H1 (cell line): Measurements from ENCODE around the gene IGFALS. TPM values are rescaled to one million over a fixed set of nuclear protein-coding genes. Genes with fewer than 3 reads are reported as not detected.
A peak's percentile ranks its signal among the peaks of the same experiment; 100 is the strongest.

ENCODE experiments used
- ATF3 ChIP-seq: IDR thresholded peaks from 2 replicates; pipeline ENCODE4 v1.6.1; 2011; ENCODE audit warnings: low read depth, mild to moderate bottlenecking, low read length; ENCODE audit not compliant: insufficient read depth
- BACH1 ChIP-seq: IDR thresholded peaks from 2 replicates; pipeline ENCODE4 v1.6.1; 2012; ENCODE audit warnings: low read length, improper control_type of control experiment
- CBX8 ChIP-seq: fragments of 300-800, 300-1000 bp; sonication (generic); IDR thresholded peaks from 2 replicates; pipeline ENCODE4 v1.7.1; 2016; ENCODE audit warnings: low read depth, low read length, borderline replicate concordance
- CEBPB ChIP-seq: IDR thresholded peaks from 2 replicates; pipeline ENCODE4 v1.6.1; 2012; ENCODE audit warnings: low read depth, low read length
- CHD1 ChIP-seq: IDR thresholded peaks from 2 replicates; pipeline ENCODE4 v1.6.1; 2012; ENCODE audit warnings: low read depth, low read length, improper control_type of control experiment
- CREB1 ChIP-seq: IDR thresholded peaks from 2 replicates; pipeline ENCODE4 v1.6.1; 2012; ENCODE audit warnings: inconsistent platforms
- E2F6 ChIP-seq: IDR thresholded peaks from 2 replicates; pipeline ENCODE4 v1.6.1; 2012; ENCODE audit warnings: inconsistent platforms
- EZH2 ChIP-seq: fragments of 200-600 bp; sonication (generic); IDR thresholded peaks from 2 replicates; pipeline ENCODE4 v1.7.1; 2012; ENCODE audit warnings: low read depth, mild to moderate bottlenecking, moderate library complexity, low read length, inconsistent platforms; ENCODE audit not compliant: severe bottlenecking
- FOSL1 ChIP-seq: IDR thresholded peaks from 2 replicates; pipeline ENCODE4 v1.6.1; 2011; ENCODE audit warnings: mild to moderate bottlenecking, low read depth, low read length, moderate library complexity; ENCODE audit not compliant: insufficient read depth
- HDAC6 ChIP-seq: IDR thresholded peaks from one replicate; pipeline ENCODE4 v1.7.1; 2012; ENCODE audit warnings: low read depth, mild to moderate bottlenecking, inconsistent platforms, low read length, moderate library complexity
- KDM4A ChIP-seq: IDR thresholded peaks from one replicate; pipeline ENCODE4 v1.7.1; 2012; ENCODE audit warnings: low read depth, mild to moderate bottlenecking, moderate library complexity, low read length, inconsistent platforms; ENCODE audit not compliant: severe bottlenecking
- PHF8 ChIP-seq: fragments of 200-600 bp; sonication (generic); conservative IDR thresholded peaks from 2 replicates; pipeline ENCODE4 v1.7.1; 2012; ENCODE audit warnings: low read depth, mild to moderate bottlenecking, inconsistent platforms, low read length, moderate library complexity
- RNF2 ChIP-seq: fragments of 200-900, 300-1000 bp; sonication (generic); IDR thresholded peaks from 2 replicates; pipeline ENCODE4 v1.7.1; 2016; ENCODE audit warnings: borderline replicate concordance, low read depth, mild to moderate bottlenecking, antibody characterized with exemption, low read length; ENCODE audit not compliant: poor library complexity, severe bottlenecking; ENCODE audit errors: missing control alignments
- SAP30 ChIP-seq: fragments of 300-600 bp; sonication (generic); IDR thresholded peaks from 2 replicates; pipeline ENCODE4 v1.7.1; 2012; ENCODE audit warnings: low read length, moderate library complexity, mild to moderate bottlenecking, inconsistent platforms; ENCODE audit not compliant: insufficient read depth, insufficient replicate concordance
- SIRT6 ChIP-seq: IDR thresholded peaks from one replicate; pipeline ENCODE4 v1.7.1; 2012; ENCODE audit warnings: low read length, inconsistent platforms
- SP1 ChIP-seq: IDR thresholded peaks from 2 replicates; pipeline ENCODE4 v1.6.1; 2011; ENCODE audit warnings: low read depth, low read length
- SP2 ChIP-seq: IDR thresholded peaks from 2 replicates; pipeline ENCODE4 v1.6.1; 2012; ENCODE audit warnings: mild to moderate bottlenecking, low read length, inconsistent platforms
- TAF7 ChIP-seq: optimal IDR thresholded peaks from 2 replicates; pipeline ENCODE3; 2011; ENCODE audit warnings: low read depth, mild to moderate bottlenecking, inconsistent platforms, low read length, moderate library complexity, borderline replicate concordance
- TBP ChIP-seq: IDR thresholded peaks from 2 replicates; pipeline ENCODE4 v1.6.1; 2011; ENCODE audit warnings: low read depth, low read length, improper control_type of control experiment
- TCF12 ChIP-seq: IDR thresholded peaks from 2 replicates; pipeline ENCODE4 v1.6.1; 2011; ENCODE audit warnings: low read depth, mild to moderate bottlenecking, low read length
- TEAD4 ChIP-seq: IDR thresholded peaks from 2 replicates; pipeline ENCODE4 v1.6.1; 2012; ENCODE audit warnings: low read depth, low read length, inconsistent platforms, mixed read lengths
- ZNF274 ChIP-seq: IDR thresholded peaks from 2 replicates; pipeline ENCODE4 v1.7.0; 2012; ENCODE audit warnings: low read length, borderline replicate concordance; ENCODE audit errors: extremely low read depth
- polyA plus RNA-seq, 7 experiments: library from polyadenylated mRNA; depleted of rRNA in 3 of 7; stranded (reverse) in 5 of 7; unstranded in 2 of 7; fragments of >200 nt in 5 of 7; fragments of 200-250 nt in 2 of 7; gene quantifications; 1 replicate in 5 of 7; 2 replicates in 1 of 7; 4 replicates in 1 of 7; pipeline versions ENCODE4 v1.2.1 to v1.2.3, GENCODE V29; 2011 to 2013; ENCODE audit warnings: missing spikeins in 2 of 7, mixed read lengths in 2 of 7
- total RNA-seq: library from RNA; stranded (reverse); fragmentation: NEBNext Ultra II Directional; extraction: Animal tissue kit (Norgen Biotek cat#: 25700); gene quantifications from 2 replicates; pipeline ENCODE4 v1.2.1, GENCODE V29; 2021

Gene IGFALS
- total and polyA plus RNA-seq, 2 of the 8 experiments (the other 6 are each of a cell fraction or from before 2014, with no cell fraction given): not detected

- TF ChIP-seq SIRT6 (no peak), KDM4A (peak; percentile 99), CREB1 (peak; percentile 20; the same call in 1 of the 2 replicates), CHD1 (no peak), FOSL1 (no peak), CEBPB (no peak; the same call in 1 of the 2 replicates), CBX8 (no peak), HDAC6 (no peak), RNF2 (no peak), BACH1 (no peak; the same call in 1 of the 2 replicates), TEAD4 (peak; percentile 37; the same call in 1 of the 2 replicates), SP1 (peak; percentile 71), TCF12 (0 out of 2 replicates have a peak, but pooled peaks have one; percentile 63), SAP30 (peak; percentile 71), PHF8 (peak; percentile 85), EZH2 (no peak), TBP (peak; percentile 69), E2F6 (peak; percentile 87), ZNF274 (no peak), TAF7 (peak; percentile 49), ATF3 (peak; percentile 98), SP2 (0 out of 2 replicates have a peak, but pooled peaks have one; percentile 14)
Observed at GRCh38 chr16:1826691-1827573, 33.4 kb upstream of the IGFALS start, which contains the start of the genes FAHD1 and HAGH (continued).
